IMR-90 (cell line): Measurements from ENCODE around the gene OR13J1. TPM values are rescaled to one million over a fixed set of nuclear protein-coding genes. Genes with fewer than 3 reads are reported as not detected.

Experiments
- ATAC-seq: fragments of 200-7000 bp; cut with Tn5 transposase; 2 replicates; pipeline ENCODE4 v1.9.1; 2020; ENCODE audit warnings: low read depth, mild to moderate bottlenecking, moderate library complexity
- BruUV-seq: library from RNA; stranded (reverse); fragments of 400-500 nt; replicated peaks from 2 replicates; lab custom pipeline; 2021; lab: Mats Ljungman, UMichigan
- CTCF ChIA-PET: fragments of 300-600 bp; formaldehyde crosslinking; extraction: SDS; loops from one replicate; lab custom pipeline; 2021; ENCODE audit warnings: antibody characterized with exemption; lab: Yijun Ruan, JAX
- POLR2A ChIA-PET: fragments of 300-600 bp; sonication (Branson Sonifier 250); formaldehyde crosslinking; loops from one replicate; lab custom pipeline; 2022; ENCODE audit warnings: antibody characterized with exemption; ENCODE audit not compliant: unreplicated experiment; lab: Charles Lee
- DNase-seq: peaks from one replicate; pipeline ENCODE4 v3.0.0; 2013
- H2AFZ ChIP-seq: replicated peaks from 2 replicates; pipeline ENCODE3; 2013; ENCODE audit warnings: low read length, mild to moderate bottlenecking; ENCODE audit not compliant: poor library complexity
- H2AK5ac ChIP-seq: 2 replicates; pipeline ENCODE4 v1.6.1; 2013; ENCODE audit warnings: low read depth, low read length, inconsistent platforms
- H2AK9ac ChIP-seq: replicated peaks from 2 replicates; pipeline ENCODE3; 2013; ENCODE audit warnings: mild to moderate bottlenecking, low read depth, low read length, moderate library complexity; ENCODE audit not compliant: poor library complexity
- H2BK120ac ChIP-seq: 2 replicates; pipeline ENCODE4 v1.6.1; 2013; ENCODE audit warnings: low read depth, low read length, inconsistent platforms
- H2BK15ac ChIP-seq: 3 replicates; pipeline ENCODE4 v1.6.1; 2013; ENCODE audit warnings: low read depth, low read length, inconsistent platforms
- H2BK20ac ChIP-seq: 2 replicates; pipeline ENCODE4 v1.6.1; 2013; ENCODE audit warnings: low read depth, mild to moderate bottlenecking, inconsistent platforms, low read length, moderate library complexity
- H2BK5ac ChIP-seq: 2 replicates; pipeline ENCODE4 v1.6.1; 2013; ENCODE audit warnings: mild to moderate bottlenecking, low read depth, low read length, inconsistent platforms; ENCODE audit not compliant: poor library complexity, severe bottlenecking
- H3K14ac ChIP-seq: replicated peaks from 2 replicates; pipeline ENCODE4 v1.6.1; 2013; ENCODE audit warnings: low read depth, low read length, inconsistent platforms
- H3K18ac ChIP-seq: 2 replicates; pipeline ENCODE4 v1.6.1; 2013; ENCODE audit warnings: low read depth, low read length, control low read depth
- H3K23ac ChIP-seq: 2 replicates; pipeline ENCODE4 v1.6.1; 2013; ENCODE audit warnings: low read depth, low read length, inconsistent platforms
- H3K27ac ChIP-seq: 2 replicates; pipeline ENCODE4 v1.5.1; 2013; ENCODE audit warnings: mild to moderate bottlenecking, control low read depth, low read length; ENCODE audit not compliant: insufficient read depth
- H3K27me3 ChIP-seq: 2 replicates; pipeline ENCODE4 v1.6.1; 2013; ENCODE audit warnings: low read length; ENCODE audit not compliant: control insufficient read depth, insufficient read depth
- H3K36me3 ChIP-seq: 2 replicates; pipeline ENCODE4 v1.6.1; 2013; ENCODE audit warnings: low read length, mixed read lengths; ENCODE audit not compliant: control insufficient read depth, insufficient read depth
- H3K4ac ChIP-seq: 2 replicates; pipeline ENCODE4 v1.6.1; 2013; ENCODE audit warnings: low read depth, low read length, inconsistent platforms
- H3K4me1 ChIP-seq: 2 replicates; pipeline ENCODE4 v1.6.1; 2013; ENCODE audit warnings: low read length, mixed read lengths; ENCODE audit not compliant: control insufficient read depth, insufficient read depth
- H3K4me2 ChIP-seq: 2 replicates; pipeline ENCODE4 v1.6.1; 2013; ENCODE audit warnings: low read depth, mild to moderate bottlenecking, control low read depth, low read length, moderate library complexity
- H3K4me3 ChIP-seq: 2 replicates; pipeline ENCODE4 v1.5.1; 2013; ENCODE audit warnings: low read depth, mild to moderate bottlenecking, control low read depth, low read length, moderate library complexity; ENCODE audit not compliant: insufficient read depth
- H3K56ac ChIP-seq: 2 replicates; pipeline ENCODE4 v1.6.1; 2013; ENCODE audit warnings: low read length, inconsistent platforms; ENCODE audit not compliant: insufficient read depth; ENCODE audit errors: extremely low read depth
- H3K79me1 ChIP-seq, 2 experiments: 2 replicates each; pipeline ENCODE4 v1.6.1; 2013; ENCODE audit warnings: low read length in 2 of 2, inconsistent platforms in 1 of 2, low read depth in 1 of 2
- H3K9ac ChIP-seq: 2 replicates; pipeline ENCODE4 v1.6.1; 2013; ENCODE audit warnings: low read depth, low read length, control low read depth
- H3K9me1 ChIP-seq: 2 replicates; pipeline ENCODE4 v1.6.1; 2013; ENCODE audit warnings: low read length, inconsistent platforms; ENCODE audit not compliant: insufficient read depth
- H3K9me3 ChIP-seq: 2 replicates; pipeline ENCODE4 v1.6.1; 2013; ENCODE audit warnings: low read length; ENCODE audit not compliant: control insufficient read depth, insufficient read depth
- H4K20me1 ChIP-seq: 2 replicates; pipeline ENCODE4 v1.6.1; 2013; ENCODE audit warnings: low read length, inconsistent platforms; ENCODE audit not compliant: insufficient read depth
- H4K5ac ChIP-seq: 2 replicates; pipeline ENCODE4 v1.6.1; 2013; ENCODE audit warnings: mild to moderate bottlenecking, low read depth, low read length, control low read depth
- H4K8ac ChIP-seq, 2 experiments: 2 replicates each; pipeline ENCODE4 v1.6.1; 2013; ENCODE audit warnings: low read depth in 2 of 2, low read length in 2 of 2, control low read depth in 1 of 2, inconsistent platforms in 1 of 2
- H4K91ac ChIP-seq: 2 replicates; pipeline ENCODE4 v1.6.1; 2013; ENCODE audit warnings: low read depth, low read length, inconsistent platforms; ENCODE audit not compliant: insufficient read depth
- BHLHE40 ChIP-seq: fragments of 150-350 bp; IDR thresholded peaks from 2 replicates; pipeline ENCODE4 v1.6.1; 2016; ENCODE audit warnings: mild to moderate bottlenecking, low read depth, low read length
- CEBPB ChIP-seq: IDR thresholded peaks from 2 replicates; pipeline ENCODE4 v1.6.1; 2012; ENCODE audit warnings: low read depth, low read length, improper control_type of control experiment
- CHD1 ChIP-seq: IDR thresholded peaks from 2 replicates; pipeline ENCODE4 v1.6.1; 2012; ENCODE audit warnings: low read depth, low read length, improper control_type of control experiment
- FOS ChIP-seq: fragments of 150-350 bp; IDR thresholded peaks from 2 replicates; pipeline ENCODE4 v1.6.1; 2016; ENCODE audit warnings: low read depth, low read length
- MAFK ChIP-seq: IDR thresholded peaks from 2 replicates; pipeline ENCODE4 v1.6.1; 2012; ENCODE audit warnings: low read depth, low read length, improper control_type of control experiment
- MAZ ChIP-seq: IDR thresholded peaks from 2 replicates; pipeline ENCODE4 v1.6.1; 2012; ENCODE audit warnings: low read depth, mild to moderate bottlenecking, low read length, improper control_type of control experiment, moderate library complexity, borderline replicate concordance
- MXI1 ChIP-seq: IDR thresholded peaks from 2 replicates; pipeline ENCODE4 v1.6.1; 2012; ENCODE audit warnings: low read depth, mild to moderate bottlenecking, low read length, moderate library complexity, borderline replicate concordance
- NFE2L2 ChIP-seq: fragments of 150-350 bp; IDR thresholded peaks from 2 replicates; pipeline ENCODE4 v1.6.1; 2016; ENCODE audit warnings: low read depth, mild to moderate bottlenecking, low read length
- POLR2A ChIP-seq: IDR thresholded peaks from 2 replicates; pipeline ENCODE4 v1.6.1; 2012; ENCODE audit warnings: mild to moderate bottlenecking, low read depth, low read length
- RAD21 ChIP-seq: IDR thresholded peaks from 2 replicates; pipeline ENCODE4 v1.6.1; 2012; ENCODE audit warnings: low read length, improper control_type of control experiment
- RCOR1 ChIP-seq: IDR thresholded peaks from 2 replicates; pipeline ENCODE4 v1.6.1; 2012; ENCODE audit warnings: mild to moderate bottlenecking, low read length, improper control_type of control experiment; ENCODE audit not compliant: insufficient replicate concordance
- RFX5 ChIP-seq: IDR thresholded peaks from 2 replicates; pipeline ENCODE4 v1.8.0; 2012; ENCODE audit warnings: low read depth, mild to moderate bottlenecking, low read length, moderate library complexity
- SMC3 ChIP-seq: fragments of 150-350 bp; IDR thresholded peaks from 2 replicates; pipeline ENCODE4 v1.6.1; 2016; ENCODE audit warnings: low read depth, mild to moderate bottlenecking, antibody characterized with exemption, low read length, moderate library complexity
- WGBS, 2 experiments: methylation state at CpG; one replicate each; pipeline versions ENCODE4 v1.1.5 to v1.1.7; 2013; ENCODE audit warnings: missing lambda C conversion rate in 2 of 2; ENCODE audit not compliant: insufficient read length in 1 of 2; ENCODE audit errors: extremely low coverage in 2 of 2; 5-methylcytosine and 5-hydroxymethylcytosine counted together
- dilution Hi-C: fragments of 300-500 bp; cut with HindIII; formaldehyde crosslinking; loops from one replicate; pipeline ENCODE4 v1.14.3; 2018; ENCODE audit warnings: low sequenced_read_pairs; ENCODE audit not compliant: unreplicated experiment
- in situ Hi-C: fragments of 300-500 bp; cut with MboI; formaldehyde crosslinking; loops from 3 replicates; pipeline ENCODE4 v1.14.3; 2019; ENCODE audit warnings: low sequenced_read_pairs, inconsistent platforms, mixed read lengths
- intact Hi-C: fragments of 100-400 bp; cut with micrococcal nuclease; formaldehyde crosslinking; loops from 2 replicates; pipeline ENCODE4 v1.10.0; 2022
- polyA plus RNA-seq, 3 experiments: library from polyadenylated mRNA; depleted of rRNA; stranded (reverse); fragments of >200 nt; gene quantifications; 2 replicates each; pipeline ENCODE4 v1.2.3, GENCODE V29; 2012; ENCODE audit warnings: low replicate concordance in 1 of 3
- total RNA-seq: library from RNA; depleted of rRNA; stranded (reverse); fragments of >200 nt; gene quantifications from 2 replicates; pipeline ENCODE4 v1.2.3, GENCODE V29; 2012
- TF ChIP-seq, protein P1 (sequence below): conservative IDR thresholded peaks from 2 replicates; pipeline ENCODE4 v1.5.1; 2012; ENCODE audit warnings: mild to moderate bottlenecking, low read depth, low read length, improper control_type of control experiment
- TF ChIP-seq, protein P2 (sequence below): fragments of 150-350 bp; IDR thresholded peaks from 2 replicates; pipeline ENCODE4 v1.6.1; 2017; ENCODE audit warnings: mild to moderate bottlenecking, antibody characterized with exemption, low read length, low read depth

The OR13J1 gene
- total and polyA plus RNA-seq, 2 of the 4 experiments (the other 2 are of a cell fraction): not detected

DNA sequence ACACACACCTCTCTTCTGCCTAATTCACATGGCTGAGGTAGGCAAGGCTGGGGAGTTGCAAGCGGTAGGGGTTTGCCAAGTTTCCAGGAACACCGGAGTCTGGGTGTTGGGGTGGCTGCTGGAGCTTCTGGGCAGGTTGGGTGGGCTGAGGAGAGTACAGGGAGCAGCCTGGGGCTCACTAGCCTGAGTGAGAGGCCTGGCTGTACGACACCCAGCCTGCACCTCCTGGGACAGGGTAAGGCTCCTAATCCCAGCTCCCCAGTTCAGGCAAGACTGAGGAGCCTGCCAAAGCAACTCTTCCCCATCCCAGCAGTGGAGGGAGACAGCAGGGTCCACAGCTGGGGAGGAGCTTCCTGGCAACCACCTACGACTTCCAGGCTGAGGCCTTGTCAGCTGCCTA is 47.1 kb upstream of the OR13J1 start:
- Histone ChIP-seq H3K4me3 (no peak overlapping the region), H2BK20ac (peak overlapping the region; percentile 68), H3K4me2 (no peak overlapping the region), H3K36me3 (no peaks in the 10 kb centered on the region), H3K27ac (no peak overlapping the region), H4K91ac (no peak overlapping the region), H3K79me1 (no peaks in the 10 kb centered on the region), H3K4ac (peak overlapping the region; percentile 30; the same call in 1 of the 2 replicates), H2AFZ (peak overlapping the region; percentile 44), H2BK120ac (peak overlapping the region; percentile 47), H2BK15ac (0 out of 3 replicates have a peak overlapping the region, but pooled peaks have one; percentile 32), H2BK5ac (no peak overlapping the region), H4K8ac (no peak overlapping the region), H3K9ac (no peak overlapping the region), H3K9me1 (peaks cover 3% of the 10 kb centered on the region; the same call in 1 of the 2 replicates), H3K18ac (no peak overlapping the region), H3K4me1 (0 out of 2 replicates have a peak, but pooled peaks cover 2% of the 10 kb centered on the region), H3K23ac (no peak overlapping the region), H4K20me1 (no peaks in the 10 kb centered on the region), H4K5ac (no peak overlapping the region), H3K27me3 (no peaks in the 10 kb centered on the region), H3K56ac (no peak overlapping the region), H3K9me3 (no peaks in the 10 kb centered on the region), H3K14ac (0 out of 2 replicates have a peak overlapping the region, but pooled peaks have one; percentile 15), H2AK9ac (no peak overlapping the region), H2AK5ac (peak overlapping the region; percentile 20; the same call in 1 of the 2 replicates)
- ChIA-PET POLR2A (no interaction called here), CTCF (no interaction called here)
- ATAC-seq (no peak), DNase-seq (no peak)
- BruUV-seq: no TSS peak
- dilution Hi-C loops (no loop called here), intact Hi-C loops (no loop called here), in situ Hi-C loops (no loop called here)
- TF ChIP-seq POLR2A (no peak), NFE2L2 (no peak), RFX5 (no peak), MAFK (no peak), MXI1 (no peak), RCOR1 (no peak), MAZ (no peak), SMC3 (no peak), CHD1 (no peak), CEBPB (no peak), RAD21 (no peak), BHLHE40 (no peak), FOS (no peak)
- TF ChIP-seq, protein P1, sequence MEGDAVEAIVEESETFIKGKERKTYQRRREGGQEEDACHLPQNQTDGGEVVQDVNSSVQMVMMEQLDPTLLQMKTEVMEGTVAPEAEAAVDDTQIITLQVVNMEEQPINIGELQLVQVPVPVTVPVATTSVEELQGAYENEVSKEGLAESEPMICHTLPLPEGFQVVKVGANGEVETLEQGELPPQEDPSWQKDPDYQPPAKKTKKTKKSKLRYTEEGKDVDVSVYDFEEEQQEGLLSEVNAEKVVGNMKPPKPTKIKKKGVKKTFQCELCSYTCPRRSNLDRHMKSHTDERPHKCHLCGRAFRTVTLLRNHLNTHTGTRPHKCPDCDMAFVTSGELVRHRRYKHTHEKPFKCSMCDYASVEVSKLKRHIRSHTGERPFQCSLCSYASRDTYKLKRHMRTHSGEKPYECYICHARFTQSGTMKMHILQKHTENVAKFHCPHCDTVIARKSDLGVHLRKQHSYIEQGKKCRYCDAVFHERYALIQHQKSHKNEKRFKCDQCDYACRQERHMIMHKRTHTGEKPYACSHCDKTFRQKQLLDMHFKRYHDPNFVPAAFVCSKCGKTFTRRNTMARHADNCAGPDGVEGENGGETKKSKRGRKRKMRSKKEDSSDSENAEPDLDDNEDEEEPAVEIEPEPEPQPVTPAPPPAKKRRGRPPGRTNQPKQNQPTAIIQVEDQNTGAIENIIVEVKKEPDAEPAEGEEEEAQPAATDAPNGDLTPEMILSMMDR: no peak
- TF ChIP-seq, protein P2, sequence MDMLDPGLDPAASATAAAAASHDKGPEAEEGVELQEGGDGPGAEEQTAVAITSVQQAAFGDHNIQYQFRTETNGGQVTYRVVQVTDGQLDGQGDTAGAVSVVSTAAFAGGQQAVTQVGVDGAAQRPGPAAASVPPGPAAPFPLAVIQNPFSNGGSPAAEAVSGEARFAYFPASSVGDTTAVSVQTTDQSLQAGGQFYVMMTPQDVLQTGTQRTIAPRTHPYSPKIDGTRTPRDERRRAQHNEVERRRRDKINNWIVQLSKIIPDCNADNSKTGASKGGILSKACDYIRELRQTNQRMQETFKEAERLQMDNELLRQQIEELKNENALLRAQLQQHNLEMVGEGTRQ: no peak
- WGBS, 2 experiments: 100% methylated on average over 1 of the region's 4 CpGs; no CpG with 5 or more reads in 1 of the 2 experiments
